Skeletal muscle cell (primary cell): ENCODE data around the gene FCHO1.
A peak's percentile ranks its signal among the peaks of the same experiment; 100 is the strongest.

Experiments used
- DNase-seq: peaks from one replicate; pipeline ENCODE4 v3.0.0-alpha.2; 2010; ENCODE audit warnings: low read depth
- H3K4me3 ChIP-seq: 2 replicates; pipeline ENCODE4 v1.5.1; 2011; ENCODE audit warnings: low read depth, mild to moderate bottlenecking, control low read depth, low read length, moderate library complexity

Gene FCHO1

DNA sequence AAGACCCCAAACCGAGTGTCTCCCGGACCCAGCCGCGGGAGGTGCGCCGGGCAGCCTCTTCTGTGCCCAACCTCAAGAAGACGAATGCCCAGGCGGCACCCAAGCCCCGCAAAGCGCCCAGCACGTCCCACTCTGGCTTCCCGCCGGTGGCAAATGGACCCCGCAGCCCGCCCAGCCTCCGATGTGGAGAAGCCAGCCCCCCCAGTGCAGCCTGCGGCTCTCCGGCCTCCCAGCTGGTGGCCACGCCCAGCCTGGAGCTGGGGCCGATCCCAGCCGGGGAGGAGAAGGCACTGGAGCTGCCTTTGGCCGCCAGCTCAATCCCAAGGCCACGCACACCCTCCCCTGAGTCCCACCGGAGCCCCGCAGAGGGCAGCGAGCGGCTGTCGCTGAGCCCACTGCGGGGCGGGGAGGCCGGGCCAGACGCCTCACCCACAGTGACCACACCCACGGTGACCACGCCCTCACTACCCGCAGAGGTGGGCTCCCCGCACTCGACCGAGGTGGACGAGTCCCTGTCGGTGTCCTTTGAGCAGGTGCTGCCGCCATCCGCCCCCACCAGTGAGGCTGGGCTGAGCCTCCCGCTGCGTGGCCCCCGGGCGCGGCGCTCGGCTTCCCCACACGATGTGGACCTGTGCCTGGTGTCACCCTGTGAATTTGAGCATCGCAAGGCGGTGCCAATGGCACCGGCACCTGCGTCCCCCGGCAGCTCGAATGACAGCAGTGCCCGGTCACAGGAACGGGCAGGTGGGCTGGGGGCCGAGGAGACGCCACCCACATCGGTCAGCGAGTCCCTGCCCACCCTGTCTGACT lies 24.1 kb upstream of the FCHO1 start:
- DNase-seq = no peak

DNA sequence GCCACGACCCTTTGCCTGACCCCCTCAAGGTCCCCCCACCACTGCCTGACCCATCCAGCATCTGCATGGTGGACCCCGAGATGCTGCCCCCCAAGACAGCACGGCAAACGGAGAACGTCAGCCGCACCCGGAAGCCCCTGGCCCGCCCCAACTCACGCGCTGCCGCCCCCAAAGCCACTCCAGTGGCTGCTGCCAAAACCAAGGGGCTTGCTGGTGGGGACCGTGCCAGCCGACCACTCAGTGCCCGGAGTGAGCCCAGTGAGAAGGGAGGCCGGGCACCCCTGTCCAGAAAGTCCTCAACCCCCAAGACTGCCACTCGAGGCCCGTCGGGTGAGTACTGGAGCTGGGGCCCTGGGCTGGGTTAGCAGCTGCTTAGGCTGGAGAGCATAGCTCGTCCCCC lies 23.4 kb upstream of the FCHO1 start:
- no peak for DNase-seq
- H3K4me3 ChIP-seq = no peak overlapping the region

More for the DNA sequence above, 24.1 kb upstream of the FCHO1 start:
- no peak overlapping the region for H3K4me3 ChIP-seq

DNA sequence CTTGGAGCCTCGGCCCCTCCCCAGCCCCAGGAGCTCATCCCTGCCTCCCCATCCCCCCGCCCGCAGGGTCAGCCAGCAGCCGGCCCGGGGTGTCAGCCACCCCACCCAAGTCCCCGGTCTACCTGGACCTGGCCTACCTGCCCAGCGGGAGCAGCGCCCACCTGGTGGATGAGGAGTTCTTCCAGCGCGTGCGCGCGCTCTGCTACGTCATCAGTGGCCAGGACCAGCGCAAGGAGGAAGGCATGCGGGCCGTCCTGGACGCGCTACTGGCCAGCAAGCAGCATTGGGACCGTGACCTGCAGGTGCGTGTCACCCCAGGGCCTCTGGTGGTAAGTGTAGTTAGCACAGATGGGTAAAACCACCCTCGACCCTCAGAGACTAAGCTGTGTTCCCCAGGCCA lies 18.1 kb upstream of the FCHO1 start:
- no peak for DNase-seq
- no peak overlapping the region for H3K4me3 ChIP-seq

DNA sequence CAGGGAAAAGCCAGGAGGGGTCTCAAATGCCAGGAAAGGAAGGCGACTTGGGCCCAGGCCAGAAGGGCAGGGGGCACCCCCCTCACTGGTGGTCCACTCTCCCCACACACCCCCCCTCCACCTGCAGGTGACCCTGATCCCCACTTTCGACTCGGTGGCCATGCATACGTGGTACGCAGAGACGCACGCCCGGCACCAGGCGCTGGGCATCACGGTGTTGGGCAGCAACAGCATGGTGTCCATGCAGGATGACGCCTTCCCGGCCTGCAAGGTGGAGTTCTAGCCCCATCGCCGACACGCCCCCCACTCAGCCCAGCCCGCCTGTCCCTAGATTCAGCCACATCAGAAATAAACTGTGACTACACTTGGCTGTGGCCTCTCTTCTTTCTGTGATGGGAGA lies 17.1 kb upstream of the FCHO1 start:
- no peak overlapping the region for H3K4me3 ChIP-seq
- no peak for DNase-seq

DNA sequence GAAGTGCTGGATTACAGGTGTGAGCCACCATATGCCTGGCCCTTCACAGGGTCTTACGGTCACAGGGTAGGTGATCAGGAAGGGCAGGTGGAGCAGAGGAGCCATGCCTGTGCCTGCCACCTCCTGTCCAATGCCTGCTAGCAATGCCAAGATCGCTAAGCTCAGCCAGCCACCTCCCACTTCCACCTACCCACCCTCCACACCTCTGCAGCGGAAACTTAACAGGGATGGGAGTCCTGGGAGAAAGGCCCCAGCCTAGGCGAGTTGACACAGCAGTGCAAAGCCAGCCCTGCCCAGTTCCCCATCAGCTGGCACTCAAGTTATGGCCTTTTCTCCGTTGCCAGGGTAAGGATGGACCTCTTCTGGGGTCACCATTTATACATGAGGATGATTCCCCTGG lies 15.9 kb upstream of the FCHO1 start:
- no peak overlapping the region for H3K4me3 ChIP-seq
- no peak for DNase-seq

DNA sequence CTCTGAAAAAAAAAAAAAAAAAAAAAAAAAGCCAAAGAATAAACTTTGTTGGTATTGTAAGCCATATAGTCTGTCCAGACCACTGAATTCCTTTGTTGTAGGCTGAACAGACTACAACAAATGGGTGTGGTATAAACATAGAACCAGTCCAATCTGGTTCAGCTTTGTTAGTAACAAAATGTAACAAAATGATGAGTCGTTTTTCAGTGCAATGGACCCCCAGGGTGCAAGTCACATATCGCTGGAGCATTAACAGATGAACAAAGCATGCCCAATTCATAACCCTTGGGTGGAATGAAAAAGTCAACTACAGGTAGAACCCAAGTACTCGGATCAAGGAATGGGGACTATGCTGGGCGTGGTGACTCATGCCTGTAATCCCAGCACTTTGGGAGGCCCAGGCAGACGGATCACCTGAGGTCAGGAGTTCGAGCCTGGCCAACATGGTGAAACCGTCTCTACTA lies 13.6 kb upstream of the FCHO1 start:
- H3K4me3 ChIP-seq = no peak overlapping the region
- DNase-seq = no peak

DNA sequence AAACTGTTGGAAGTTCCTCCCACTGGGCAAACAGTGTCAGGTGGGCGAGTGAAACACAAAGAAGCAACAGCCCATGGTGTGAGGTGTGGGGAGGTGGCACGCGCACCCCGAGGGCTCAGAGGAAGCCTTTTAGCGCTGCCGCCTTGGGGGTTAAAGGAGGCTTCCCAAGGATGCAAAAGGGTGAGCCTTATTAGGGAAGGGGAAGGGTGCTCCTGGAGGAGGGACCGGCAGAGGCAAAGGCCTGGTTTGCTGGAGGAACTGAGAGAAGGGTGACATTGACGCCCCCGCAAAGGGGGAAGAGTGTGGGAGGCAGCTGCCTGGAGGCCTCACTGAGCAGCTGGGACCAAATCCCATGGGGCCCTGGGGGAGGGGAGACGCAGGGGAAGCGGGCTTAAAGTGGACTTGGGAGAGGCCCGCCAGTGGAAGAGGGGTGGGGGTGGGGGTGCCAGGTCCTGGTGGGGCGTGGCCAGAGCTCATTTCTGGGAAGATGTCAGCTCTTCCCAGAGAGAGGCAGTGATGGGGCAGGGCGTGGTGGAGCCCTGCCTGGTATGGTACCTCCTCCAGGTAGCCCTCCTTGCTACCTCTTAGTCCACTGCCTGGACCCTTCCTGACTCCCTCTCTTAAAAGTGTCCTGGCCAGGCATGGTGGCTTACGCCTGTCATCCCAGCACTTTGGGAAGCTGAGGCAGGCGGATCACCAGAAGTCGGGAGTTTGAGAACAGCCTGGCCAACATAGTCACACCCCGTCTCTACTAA lies 12.0 kb upstream of the FCHO1 start:
- H3K4me3 ChIP-seq = no peak overlapping the region
- DNase-seq = no peak

DNA sequence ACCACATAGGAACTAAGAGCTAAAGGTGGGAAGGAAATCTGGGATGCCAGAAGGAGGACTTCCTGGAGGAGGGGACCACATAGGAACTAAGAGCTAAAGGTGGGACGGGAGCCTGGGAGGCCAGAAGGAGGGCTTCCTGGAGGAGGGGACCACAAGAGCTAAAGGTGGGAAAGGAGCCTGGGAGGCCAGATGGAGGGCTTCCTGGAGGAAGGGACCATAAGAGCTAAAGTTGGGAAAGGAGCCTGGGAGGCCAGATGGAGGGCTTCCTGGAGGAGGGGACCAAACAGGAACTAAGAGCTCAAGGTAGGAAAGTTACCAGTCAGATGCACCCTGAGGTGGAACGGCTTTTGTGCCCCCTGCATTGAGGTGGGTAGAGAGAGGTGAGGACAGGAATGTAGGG lies 9.8 kb upstream of the FCHO1 start:
- no peak for DNase-seq
- no peak overlapping the region for H3K4me3 ChIP-seq

DNA sequence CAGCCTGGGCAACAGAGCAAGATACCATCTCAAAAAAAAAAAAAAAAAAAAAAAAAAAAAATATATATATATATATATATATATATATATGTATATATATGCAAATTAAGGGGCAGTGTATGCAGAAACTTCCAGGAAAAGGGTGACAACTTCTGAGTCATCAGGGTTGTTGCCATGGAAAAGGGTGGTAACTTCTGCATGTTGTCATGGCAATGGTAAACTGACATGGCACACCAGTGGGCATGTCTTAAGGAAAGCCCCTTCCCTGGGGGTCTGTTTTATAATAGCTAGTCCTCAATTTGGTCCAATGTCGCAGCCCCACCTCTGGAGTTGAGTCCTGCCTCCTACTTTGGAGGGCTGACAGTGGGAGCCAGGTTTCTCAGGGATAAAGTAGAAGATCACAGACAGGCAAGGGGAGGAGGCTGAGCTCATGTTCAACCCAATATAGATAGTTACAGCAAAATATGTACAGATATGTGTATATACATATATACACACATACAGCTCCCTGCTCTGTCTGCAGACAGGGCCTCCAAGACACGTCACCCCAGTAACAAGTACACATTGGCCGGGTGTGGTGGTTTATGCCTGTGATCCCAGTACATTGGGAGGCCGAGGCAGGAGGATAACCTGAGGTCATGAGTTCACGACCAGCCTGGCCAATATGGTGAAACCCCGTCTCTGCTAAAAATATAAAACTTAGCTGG lies 7.2 kb upstream of the FCHO1 start:
- DNase-seq = no peak
- no peak overlapping the region for H3K4me3 ChIP-seq

DNA sequence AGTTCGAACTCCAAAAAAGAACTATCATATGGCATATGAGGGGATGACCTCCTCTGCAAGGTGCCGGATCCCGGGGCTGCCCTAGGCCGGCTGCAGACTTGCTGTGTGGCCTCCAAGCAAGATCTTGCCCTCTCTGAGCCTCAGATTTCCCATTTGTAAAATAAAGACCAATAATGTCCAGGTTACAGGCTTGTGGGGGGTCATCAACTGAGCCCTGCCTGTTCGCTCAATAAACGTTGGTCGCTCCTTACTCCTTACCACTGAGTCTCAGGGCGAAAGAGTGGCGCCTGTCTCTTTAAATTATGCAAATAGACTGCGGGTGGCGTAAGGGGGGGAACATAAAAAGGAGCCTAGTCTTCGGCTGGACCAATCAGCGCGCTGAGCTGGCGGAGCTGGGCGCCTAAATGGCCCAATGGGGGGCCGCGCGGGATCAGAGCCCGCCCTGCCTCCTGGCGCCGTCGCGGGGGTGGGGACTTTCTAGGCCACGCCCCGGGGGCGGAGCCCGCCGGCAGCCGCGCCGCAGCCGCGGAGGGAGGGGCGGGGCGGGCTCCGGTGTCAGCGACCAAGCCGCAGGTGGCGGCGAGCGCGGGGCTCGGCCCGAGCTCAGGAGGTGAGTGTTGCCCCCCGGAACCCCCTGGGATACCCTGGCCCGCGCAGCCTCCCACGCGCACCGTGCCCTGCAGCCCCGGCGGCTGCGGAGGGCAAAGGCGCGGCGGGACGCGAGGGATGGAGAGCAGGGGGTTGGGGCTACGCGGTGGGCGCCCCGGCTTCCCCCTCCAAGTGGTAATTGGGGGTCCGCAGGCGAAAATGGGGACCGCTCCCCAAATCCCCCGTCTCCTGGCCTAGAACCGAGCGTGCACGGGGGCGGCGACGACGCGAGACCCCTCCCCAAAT lies 3.8 kb upstream of the FCHO1 start:
- H3K4me3 ChIP-seq = peak overlapping the region; percentile 48
- DNase-seq = peak; percentile 60

DNA sequence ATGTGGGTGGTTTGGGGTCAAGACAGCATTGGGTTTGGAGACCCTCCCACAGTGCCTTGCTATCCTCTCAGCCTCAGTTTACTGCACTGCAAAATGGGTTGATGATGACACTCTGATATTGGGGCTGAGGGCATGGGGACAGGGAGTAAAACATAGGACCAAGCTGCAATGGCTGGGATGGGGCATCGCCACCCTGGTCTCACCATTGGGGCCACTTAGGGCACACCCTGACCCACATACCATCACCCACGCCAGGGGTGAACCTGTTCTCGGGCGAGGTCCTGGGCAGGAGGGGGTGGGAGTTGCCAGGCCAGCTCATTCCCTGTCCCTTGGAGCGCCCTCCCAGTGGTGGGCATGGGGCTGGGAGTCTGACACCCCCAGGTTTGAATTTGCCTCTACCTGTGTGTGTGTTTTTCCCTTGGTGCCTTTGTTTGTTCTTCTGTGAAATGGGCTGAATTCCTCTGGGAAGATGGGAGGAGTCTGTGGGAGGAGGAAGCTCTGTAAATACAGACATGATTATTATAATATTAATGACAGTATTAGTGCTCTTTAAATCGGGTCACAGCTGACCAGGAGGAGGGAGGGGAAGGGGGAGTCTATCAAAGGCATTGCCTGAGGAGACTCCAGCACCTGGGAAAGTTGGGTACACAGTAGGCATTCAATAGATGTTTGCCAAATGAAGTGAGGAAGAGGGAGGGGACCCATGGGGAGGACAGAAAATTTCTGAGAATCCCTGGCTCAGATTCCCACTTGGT lies 2.2 kb upstream of the FCHO1 start:
- H3K4me3 ChIP-seq = no peak overlapping the region
- no peak for DNase-seq

DNA sequence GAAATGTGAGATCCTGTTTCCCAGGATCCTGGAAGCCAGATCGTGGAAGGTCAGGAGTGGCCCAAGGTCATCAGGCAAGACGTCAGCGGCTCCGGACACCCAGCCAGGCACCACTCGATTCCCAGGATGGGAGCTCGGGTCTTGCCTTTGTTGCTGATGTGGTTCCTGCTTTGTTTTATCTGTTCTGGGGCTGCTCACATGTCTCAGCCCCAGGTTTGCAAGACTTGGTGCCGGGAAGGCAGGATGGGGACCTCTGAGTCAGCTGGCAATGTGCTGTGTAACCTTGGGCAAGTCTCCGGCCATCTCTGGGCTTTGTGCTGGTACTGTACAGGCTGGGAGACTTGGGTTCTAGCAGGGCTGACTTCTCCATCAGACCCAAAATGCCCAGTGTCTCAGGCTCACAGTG lies 1.4 kb upstream of the FCHO1 start:
- no peak for DNase-seq
- H3K4me3 ChIP-seq = no peak overlapping the region

DNA sequence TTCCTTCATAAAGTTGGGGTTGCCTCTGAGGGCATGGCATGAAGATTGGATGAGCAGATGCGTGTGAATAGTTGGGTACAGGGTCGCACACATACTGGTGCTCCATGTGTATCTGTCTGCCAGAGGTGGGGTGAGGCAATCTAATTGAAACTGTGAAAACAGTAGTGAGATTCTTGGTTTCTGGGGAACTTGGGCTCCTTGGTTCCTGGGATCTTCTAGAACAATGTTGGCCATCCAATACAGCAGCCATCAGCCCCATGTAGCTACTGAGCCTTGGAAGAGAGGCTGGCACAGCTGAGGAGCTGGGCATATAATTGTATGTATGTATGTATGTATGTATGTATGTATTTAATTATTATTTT lies 616 bp downstream of the FCHO1 start:
- H3K4me3 ChIP-seq = no peak overlapping the region
- no peak for DNase-seq

DNA sequence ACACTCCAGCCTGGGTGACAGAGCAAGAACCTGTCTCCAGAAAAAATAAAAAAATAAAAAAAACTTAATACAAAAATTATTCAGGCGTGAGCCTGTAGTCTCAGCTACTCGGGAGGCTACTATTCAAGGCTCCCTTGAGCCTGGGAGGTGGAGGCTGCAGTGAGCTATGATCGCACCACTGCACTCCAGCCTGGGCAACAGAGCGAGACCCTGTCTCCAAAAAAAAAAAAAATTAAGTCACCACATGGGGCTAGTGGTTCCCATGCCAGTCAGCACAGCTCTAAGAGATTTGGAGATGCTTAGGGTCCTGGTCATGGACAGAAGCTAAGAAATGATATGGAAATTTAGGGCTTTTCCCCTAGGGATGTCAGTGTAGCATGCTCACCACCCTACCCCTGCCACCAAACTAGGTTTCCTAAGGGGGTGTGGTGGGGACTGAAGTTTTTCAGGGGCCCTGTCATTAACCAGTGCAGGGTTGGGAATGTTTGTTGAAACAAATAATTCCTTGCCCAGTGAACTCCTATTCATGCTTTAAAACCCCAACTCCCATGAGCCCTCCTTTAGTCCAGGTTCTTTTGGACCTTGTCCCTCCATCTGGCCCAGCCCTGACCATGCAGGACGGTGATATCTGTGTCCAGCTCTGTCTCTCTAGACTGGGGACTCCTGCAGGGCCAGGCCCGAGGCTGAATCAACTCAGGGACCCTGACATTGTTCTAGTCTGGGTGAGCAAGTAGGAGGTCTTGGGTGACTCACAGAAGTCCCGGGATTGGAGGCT lies 1.8 kb downstream of the FCHO1 start:
- H3K4me3 ChIP-seq = no peak overlapping the region
- no peak for DNase-seq

DNA sequence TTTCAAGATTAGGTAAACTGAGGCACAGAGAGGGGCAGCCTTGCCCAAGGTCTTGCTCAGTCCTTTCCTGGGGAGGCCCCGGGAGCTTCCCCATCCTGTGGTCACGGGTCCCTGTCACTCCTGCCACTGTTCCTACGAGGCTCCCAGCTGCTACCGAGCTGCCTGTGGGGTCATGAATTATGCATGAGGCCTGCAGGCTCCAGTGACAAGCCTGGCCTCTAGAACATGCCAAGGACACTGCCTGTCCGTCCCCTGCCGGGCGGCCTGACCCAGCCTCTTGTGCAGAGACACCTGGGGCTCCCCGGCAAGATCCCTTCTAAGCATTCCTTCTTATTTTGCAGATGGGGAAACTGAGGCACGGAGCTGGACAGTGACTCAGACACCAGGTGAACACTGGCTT lies 2.7 kb downstream of the FCHO1 start:
- no peak overlapping the region for H3K4me3 ChIP-seq
- no peak for DNase-seq

DNA sequence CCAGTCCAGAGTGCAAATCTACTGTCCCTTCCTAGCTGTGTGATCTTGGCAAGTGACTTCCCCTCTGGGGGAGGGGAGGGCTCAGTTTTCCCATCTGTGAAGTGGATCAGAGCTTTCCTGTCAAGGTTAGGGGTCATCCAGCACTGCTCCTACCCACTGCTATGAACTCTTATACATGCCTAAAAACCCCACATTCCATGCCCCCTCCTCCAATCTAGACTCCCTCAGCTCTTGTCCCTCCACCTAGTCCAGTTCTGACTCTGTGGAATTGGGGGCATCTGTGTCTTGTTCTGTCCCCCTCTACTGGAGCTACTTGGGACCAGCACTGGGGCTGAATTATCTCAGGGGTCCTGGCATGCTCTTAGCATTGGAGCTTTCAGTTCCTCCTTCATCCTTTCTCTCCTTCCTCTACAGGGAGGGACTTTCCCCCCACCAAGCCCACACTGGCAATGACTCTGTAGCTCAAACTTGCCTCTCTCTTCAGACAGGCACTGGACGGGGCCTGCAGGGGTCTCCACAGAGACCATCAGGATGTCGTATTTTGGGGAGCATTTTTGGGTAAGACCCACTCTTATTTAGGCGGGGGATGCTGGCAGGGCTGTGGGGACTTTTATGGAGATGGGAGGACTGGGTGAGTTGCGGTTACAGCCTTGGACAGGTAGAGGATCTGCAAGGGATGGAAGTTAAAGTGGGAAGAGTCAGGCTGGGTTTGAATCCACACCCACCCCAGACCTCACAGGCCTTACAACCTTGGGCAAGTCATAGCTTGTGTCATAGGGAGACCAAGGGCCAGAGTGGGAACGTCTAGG lies 3.6 kb downstream of the FCHO1 start:
- no peak for DNase-seq
- H3K4me3 ChIP-seq = no peak overlapping the region

DNA sequence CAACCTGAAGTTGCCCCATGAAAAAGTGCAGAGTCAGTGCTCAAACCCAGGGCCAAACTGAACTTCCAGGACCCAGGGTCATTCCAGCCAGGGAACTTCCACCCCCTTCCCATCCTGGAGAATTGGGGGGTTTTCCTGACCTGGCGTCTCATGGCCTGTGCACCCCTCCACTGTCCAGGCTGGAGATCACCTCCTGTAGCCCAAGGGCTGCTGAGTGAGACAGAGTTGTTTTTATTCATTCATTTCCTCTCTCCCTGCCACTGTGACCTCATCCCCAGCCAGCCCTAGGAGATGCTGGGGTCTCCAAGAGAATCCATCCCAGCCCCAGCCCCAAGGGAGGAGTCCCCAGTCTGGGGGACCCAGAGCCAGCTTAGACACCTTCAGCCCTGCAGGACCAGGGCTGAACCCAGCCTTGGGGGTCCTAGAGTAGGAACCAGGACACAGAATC lies 4.2 kb downstream of the FCHO1 start:
- no peak overlapping the region for H3K4me3 ChIP-seq
- no peak for DNase-seq
